HEK293T (cell line): Measurements from ENCODE around the gene SZT2.

Experiments used
- CTCF ChIA-PET: fragments of 350-600 bp; formaldehyde crosslinking; extraction: SDS; loops from one replicate; lab custom pipeline; 2021; ENCODE audit warnings: antibody characterized with exemption, inconsistent platforms; lab: Yijun Ruan, JAX
- POLR2A ChIA-PET: fragments of 350-600 bp; formaldehyde crosslinking; extraction: SDS; loops from one replicate; lab custom pipeline; 2020; ENCODE audit warnings: antibody characterized with exemption, inconsistent platforms; lab: Yijun Ruan, JAX
- DNase-seq: peaks from one replicate; pipeline ENCODE4 v3.0.0; 2012; ENCODE audit warnings: mixed read lengths; ENCODE audit errors: extremely low spot score
- ARNT ChIP-seq: fragments of 450-650 bp; IDR thresholded peaks from 2 replicates; pipeline ENCODE4 v1.6.1; 2017; ENCODE audit warnings: mild to moderate bottlenecking
- BHLHE40 ChIP-seq: fragments of 450-650 bp; IDR thresholded peaks from 2 replicates; pipeline ENCODE4 v1.6.1; 2016; ENCODE audit warnings: mild to moderate bottlenecking, moderate library complexity, borderline replicate concordance
- CTBP1 ChIP-seq: fragments of 450-650 bp; IDR thresholded peaks from 2 replicates; pipeline ENCODE4 v1.6.1; 2016; ENCODE audit warnings: borderline replicate concordance
- ELF4 ChIP-seq: fragments of 450-650 bp; IDR thresholded peaks from 2 replicates; pipeline ENCODE4 v1.6.1; 2017; ENCODE audit warnings: antibody characterized with exemption
- FOXA1 ChIP-seq: fragments of 450-650 bp; IDR thresholded peaks from 2 replicates; pipeline ENCODE4 v1.6.1; 2016; ENCODE audit warnings: mild to moderate bottlenecking
- FOXK2 ChIP-seq: fragments of 450-650 bp; IDR thresholded peaks from 2 replicates; pipeline ENCODE4 v1.6.1; 2016; ENCODE audit warnings: mild to moderate bottlenecking
- FOXM1 ChIP-seq: fragments of 450-650 bp; IDR thresholded peaks from 2 replicates; pipeline ENCODE4 v1.6.1; 2017; ENCODE audit warnings: mild to moderate bottlenecking, borderline replicate concordance
- HDGF ChIP-seq: fragments of 450-650 bp; IDR thresholded peaks from 2 replicates; pipeline ENCODE4 v1.6.1; 2017; ENCODE audit warnings: antibody characterized with exemption, borderline replicate concordance
- L3MBTL2 ChIP-seq: fragments of 450-650 bp; conservative IDR thresholded peaks from 2 replicates; pipeline ENCODE4 v1.6.1; 2016; ENCODE audit warnings: mild to moderate bottlenecking
- LEF1 ChIP-seq: fragments of 450-650 bp; IDR thresholded peaks from 2 replicates; pipeline ENCODE4 v1.6.1; 2017; ENCODE audit warnings: mild to moderate bottlenecking, borderline replicate concordance
- NFRKB ChIP-seq: fragments of 450-650 bp; IDR thresholded peaks from 2 replicates; pipeline ENCODE4 v1.6.1; 2016; ENCODE audit warnings: mild to moderate bottlenecking, moderate library complexity
- SP1 ChIP-seq: fragments of 450-650 bp; IDR thresholded peaks from 2 replicates; pipeline ENCODE4 v1.6.1; 2017
- SUZ12 ChIP-seq: fragments of 450-650 bp; IDR thresholded peaks from 2 replicates; pipeline ENCODE4 v1.6.1; 2016; ENCODE audit warnings: mild to moderate bottlenecking
- TARDBP ChIP-seq: fragments of 450-650 bp; IDR thresholded peaks from 2 replicates; pipeline ENCODE4 v1.6.1; 2016
- ZNF384 ChIP-seq: fragments of 450-650 bp; IDR thresholded peaks from 2 replicates; pipeline ENCODE4 v1.6.1; 2016
- TF ChIP-seq, protein P1 (sequence below): fragments of 450-650 bp; IDR thresholded peaks from 2 replicates; pipeline ENCODE4 v1.6.1; 2016

SZT2 gene

DNA sequence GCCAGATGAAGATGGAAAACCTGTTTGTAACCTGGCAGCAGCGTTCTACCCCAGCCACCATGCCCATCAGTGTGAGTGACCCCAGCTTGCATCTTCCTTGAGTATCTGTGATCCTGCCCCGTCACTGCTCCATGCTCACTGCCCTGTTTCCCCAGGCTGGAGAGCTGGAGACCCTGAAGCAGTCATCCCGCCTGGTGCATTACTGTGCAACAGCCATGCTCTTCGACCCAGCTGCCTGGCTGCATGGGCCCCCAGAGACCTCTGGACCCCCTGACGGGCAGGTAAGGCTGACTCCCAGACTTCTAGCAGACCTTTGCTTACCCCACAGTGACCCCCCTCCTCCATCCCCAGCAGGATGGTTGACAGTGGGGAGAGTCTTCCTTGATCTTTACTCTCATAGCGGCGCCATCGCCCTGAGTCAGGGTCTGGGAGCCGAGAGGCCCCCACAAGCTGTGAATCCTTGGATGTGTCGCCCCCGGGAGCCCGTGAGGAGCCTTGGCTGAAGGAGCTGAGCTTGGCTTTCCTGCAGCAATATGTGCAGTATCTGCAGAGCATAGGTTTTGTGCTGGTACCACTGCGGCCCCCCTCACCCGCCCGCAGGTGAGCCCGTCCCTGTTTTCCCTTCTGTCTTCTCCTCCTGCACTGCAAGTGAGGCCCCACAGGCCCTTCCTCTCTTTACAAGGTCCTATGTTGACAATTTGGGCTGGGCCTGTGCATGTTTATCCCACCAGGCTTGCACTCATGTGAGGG lies 53.7 kb downstream of the SZT2 start:
- ChIA-PET CTCF (no interaction called here), POLR2A (interaction anchor here (1.7 kb wide), 1 partner anchor 10 kb away, joined by 7 read pairs; the partner anchor contains the start of gene HYI)
- no peak for DNase-seq
- no peak for TF ChIP-seq ZNF384
- TF ChIP-seq, protein P1, sequence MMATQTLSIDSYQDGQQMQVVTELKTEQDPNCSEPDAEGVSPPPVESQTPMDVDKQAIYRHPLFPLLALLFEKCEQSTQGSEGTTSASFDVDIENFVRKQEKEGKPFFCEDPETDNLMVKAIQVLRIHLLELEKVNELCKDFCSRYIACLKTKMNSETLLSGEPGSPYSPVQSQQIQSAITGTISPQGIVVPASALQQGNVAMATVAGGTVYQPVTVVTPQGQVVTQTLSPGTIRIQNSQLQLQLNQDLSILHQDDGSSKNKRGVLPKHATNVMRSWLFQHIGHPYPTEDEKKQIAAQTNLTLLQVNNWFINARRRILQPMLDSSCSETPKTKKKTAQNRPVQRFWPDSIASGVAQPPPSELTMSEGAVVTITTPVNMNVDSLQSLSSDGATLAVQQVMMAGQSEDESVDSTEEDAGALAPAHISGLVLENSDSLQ, result no peak
- TF ChIP-seq ELF4, result no peak
- no peak for TF ChIP-seq FOXM1
- TF ChIP-seq TARDBP, result no peak
- no peak for TF ChIP-seq L3MBTL2
- TF ChIP-seq FOXA1, result no peak
- TF ChIP-seq LEF1, result no peak
- no peak for TF ChIP-seq FOXK2
- no peak for TF ChIP-seq SUZ12
- no peak for TF ChIP-seq CTBP1
- TF ChIP-seq SP1, result no peak
- no peak for TF ChIP-seq BHLHE40
- TF ChIP-seq HDGF, result no peak
- no peak for TF ChIP-seq NFRKB
- no peak for TF ChIP-seq ARNT

DNA sequence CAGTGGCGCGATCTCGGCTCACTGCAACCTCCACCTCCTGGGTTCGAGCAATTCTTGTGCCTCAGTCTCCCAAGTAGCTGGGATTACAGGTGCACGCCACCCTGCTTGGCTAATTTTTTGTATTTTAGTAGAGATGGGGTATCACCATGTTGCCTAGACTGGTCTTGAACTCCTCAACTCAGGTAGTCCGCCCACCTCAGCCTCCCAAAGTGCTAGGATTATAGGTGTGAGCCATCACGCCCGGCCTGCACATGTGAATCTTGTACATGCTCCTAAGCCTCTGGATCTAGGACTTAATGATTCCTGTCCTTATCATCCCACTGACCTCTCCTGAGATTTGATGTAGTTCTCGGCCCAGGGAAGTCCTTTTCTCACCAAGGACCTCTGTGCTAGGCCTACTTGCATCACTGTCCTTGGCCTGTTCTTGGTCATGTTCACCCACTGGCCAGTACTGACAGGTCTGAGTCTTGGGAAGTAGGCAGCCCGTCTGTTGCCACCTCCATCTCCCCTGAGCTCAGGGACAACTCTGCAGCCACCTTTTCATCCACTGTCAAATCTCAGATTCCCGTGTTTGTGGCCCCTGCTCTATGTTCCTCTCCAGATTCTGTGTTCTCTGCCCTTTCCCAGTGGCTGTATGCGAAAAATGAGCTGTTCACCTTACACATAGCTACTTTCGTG lies 54.6 kb downstream of the SZT2 start:
- no peak for DNase-seq
- POLR2A ChIA-PET, result no interaction called here
- TF ChIP-seq TARDBP, result no peak
- no peak for TF ChIP-seq HDGF
- no peak for TF ChIP-seq NFRKB
- no peak for TF ChIP-seq SUZ12
- no peak for TF ChIP-seq ZNF384
- TF ChIP-seq BHLHE40, result no peak
- TF ChIP-seq FOXK2, result no peak
- no peak for TF ChIP-seq CTBP1
- no peak for TF ChIP-seq FOXA1
- TF ChIP-seq ARNT, result no peak
- TF ChIP-seq L3MBTL2, result no peak
- no peak for TF ChIP-seq FOXM1
- no peak for TF ChIP-seq ELF4
- TF ChIP-seq SP1, result no peak
- CTCF ChIA-PET, result interaction anchor here (0.6 to 0.7 kb wide), 2 partner anchors 127 to 601 kb away, joined by 3 to 4 read pairs; no protein-coding TSS in a partner anchor

DNA sequence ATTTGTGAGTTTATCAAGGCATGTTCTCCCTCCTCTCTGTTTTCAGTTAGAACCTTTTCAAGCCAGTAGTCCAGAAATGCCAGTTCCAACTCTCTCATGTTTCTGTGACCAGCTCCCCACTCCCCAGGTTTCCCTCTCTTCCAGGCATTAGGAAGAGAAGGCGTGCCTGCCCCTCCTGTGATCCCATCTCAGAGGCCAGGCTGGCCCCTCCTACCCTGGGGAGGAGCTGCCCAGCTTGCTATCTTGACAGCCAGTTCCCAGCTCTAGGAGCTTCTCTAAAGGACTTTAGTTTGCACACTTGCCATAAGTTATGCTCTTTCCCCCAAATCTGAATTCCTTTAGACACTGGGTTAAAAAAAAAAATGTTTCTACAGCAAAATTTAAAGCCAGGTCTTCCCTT lies 55.1 kb downstream of the SZT2 start:
- POLR2A ChIA-PET, result no interaction called here
- CTCF ChIA-PET, result interaction anchor here (0.6 to 0.7 kb wide), 2 partner anchors 127 to 601 kb away, joined by 3 to 4 read pairs; no protein-coding TSS in a partner anchor
- no peak for DNase-seq
- TF ChIP-seq CTBP1 (no peak), SP1 (no peak), FOXA1 (no peak), FOXM1 (no peak), BHLHE40 (no peak)

DNA sequence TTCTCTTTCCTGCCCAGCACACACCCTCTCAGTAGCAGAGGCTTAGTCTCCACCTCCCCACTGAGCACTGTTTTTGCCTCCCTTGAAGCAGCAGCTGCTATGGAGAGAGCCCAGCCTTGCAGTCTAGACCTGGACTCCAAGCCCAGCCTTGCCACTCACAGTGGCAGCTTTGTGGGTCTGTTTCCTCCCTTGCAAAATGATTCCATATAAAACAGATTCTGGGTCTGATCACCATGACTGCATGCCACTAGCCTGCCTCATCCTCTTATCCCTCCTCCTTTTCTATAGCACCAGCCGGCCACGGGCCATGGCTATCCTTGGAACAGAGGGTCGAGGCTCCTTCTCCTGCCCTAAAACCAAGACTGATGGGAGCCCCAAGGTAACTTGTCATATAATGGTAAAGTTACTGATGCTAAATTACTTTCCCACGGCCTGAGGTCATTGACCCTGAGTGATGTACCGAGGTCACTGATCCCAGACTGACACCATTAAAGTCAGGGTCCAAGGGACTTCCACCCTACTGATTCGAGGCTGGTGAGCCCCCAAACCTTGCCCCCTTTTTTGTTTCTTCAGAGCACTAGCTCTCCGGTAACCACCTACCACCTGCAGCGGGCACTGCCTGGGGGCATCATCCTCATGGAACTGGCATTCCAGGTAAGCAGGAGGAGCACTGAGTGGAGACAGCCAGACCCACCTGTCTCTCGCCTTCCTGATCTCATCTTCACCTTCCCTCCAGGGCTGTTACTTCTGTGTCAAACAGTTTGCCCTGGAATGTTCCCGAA lies 56.1 kb downstream of the SZT2 start:
- CTCF ChIA-PET, result interaction anchor here (0.6 kb wide), 1 partner anchor 21 kb away, joined by 5 read pairs; no protein-coding TSS in a partner anchor
- TF ChIP-seq L3MBTL2 (no peak), ARNT (no peak), BHLHE40 (no peak), FOXK2 (no peak), ZNF384 (no peak), SP1 (no peak), CTBP1 (no peak), ELF4 (no peak), FOXM1 (no peak), FOXA1 (no peak), TARDBP (no peak), SUZ12 (no peak), LEF1 (no peak), NFRKB (no peak), HDGF (no peak)
- TF ChIP-seq, protein P1, result no peak
- POLR2A ChIA-PET, result no interaction called here
- DNase-seq, result no peak

DNA sequence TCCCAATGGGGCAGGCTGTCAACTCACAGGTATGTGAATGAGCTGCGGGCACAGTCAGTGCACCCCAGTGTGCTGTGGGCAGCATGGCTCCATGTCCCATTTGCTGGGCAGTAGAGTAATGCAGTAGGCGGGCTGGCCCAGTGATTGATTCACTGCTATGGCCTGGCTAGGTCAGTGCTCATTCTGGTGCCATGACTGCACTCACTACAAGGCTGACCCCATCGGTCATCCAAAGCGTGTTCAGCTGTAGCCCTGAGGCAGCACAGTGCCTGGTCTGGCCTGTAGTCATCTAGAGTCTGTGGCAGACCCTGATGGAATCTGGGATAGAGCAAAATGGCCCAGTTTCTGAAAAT lies 56.7 kb downstream of the SZT2 start:
- no peak for DNase-seq
- POLR2A ChIA-PET, result no interaction called here
- CTCF ChIA-PET, result no interaction called here
- TF ChIP-seq FOXK2 (no peak), HDGF (no peak), FOXA1 (no peak), SUZ12 (no peak), ARNT (no peak), BHLHE40 (no peak), FOXM1 (no peak), LEF1 (no peak), ZNF384 (no peak), NFRKB (no peak), TARDBP (no peak), SP1 (no peak), ELF4 (no peak), CTBP1 (no peak), L3MBTL2 (no peak)
- TF ChIP-seq, protein P1, result no peak
